Measurements from ENCODE around the gene CNNM3. TPM values are rescaled to one million over a fixed set of nuclear protein-coding genes. Genes with fewer than 3 reads are reported as not detected.

Gene CNNM3
- polyA plus RNA-seq, 6 donors from 2014 or later = 4.3 to 16.3 (median 6.1) TPM

DNA sequence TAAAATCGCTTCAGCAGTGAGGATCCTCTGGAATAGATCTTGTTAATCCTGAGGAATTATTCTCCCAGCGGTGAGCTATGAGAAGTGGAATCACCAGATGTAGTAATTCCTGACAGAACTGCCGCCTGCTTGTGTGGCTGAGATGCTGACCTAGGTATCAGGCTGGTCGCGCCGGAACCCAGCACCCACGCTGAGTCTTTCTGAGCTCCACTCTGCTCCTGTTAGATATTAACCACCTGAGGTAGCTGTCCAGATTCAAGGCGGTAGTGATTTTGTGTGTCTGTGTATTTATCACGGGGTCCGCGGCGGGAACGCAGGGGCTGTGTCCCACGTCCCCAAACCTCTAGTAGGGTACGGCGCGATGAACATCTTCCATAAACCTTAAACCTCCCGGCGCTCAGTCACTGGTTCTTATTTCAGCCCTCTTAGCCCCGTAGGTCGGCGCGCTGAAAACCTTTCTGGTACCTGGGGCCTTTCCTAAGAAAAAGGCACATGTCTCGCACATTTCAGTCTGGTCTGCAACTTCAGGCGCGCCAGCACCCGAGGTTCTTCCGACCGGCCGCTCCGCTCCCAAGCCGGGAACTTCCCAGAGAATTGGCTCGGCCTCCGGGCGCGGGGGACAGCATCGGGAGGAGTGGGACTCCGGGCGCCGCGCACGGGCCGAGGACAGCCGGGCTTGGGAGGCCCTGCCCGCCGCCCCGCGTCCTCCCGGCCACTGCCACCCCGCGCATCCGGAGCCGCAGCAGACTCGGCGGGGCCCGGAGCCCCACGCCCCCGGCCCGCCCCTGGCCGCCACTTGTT lies 542 bp upstream of the CNNM3 start:
- DNase-seq (no peak), ATAC-seq (ENCODE audit: low read depth in 2 of 2) (peak; percentile 2)
- no peaks in the 10 kb centered on the region for H3K9me3 Mint-ChIP-seq
- H3K4me1 Mint-ChIP-seq = peaks cover 37 to 50% (median 43%) of the 10 kb centered on the region in 3 donors
- peak overlapping the region; percentile 44 to 92 (median 58) for H3K27ac Mint-ChIP-seq
- no peaks in the 10 kb centered on the region for H3K27me3 Mint-ChIP-seq
- H3K36me3 Mint-ChIP-seq = peaks cover 0 to 7% of the 10 kb centered on the region in 2 donors
- peak overlapping the region; percentile 84 to 97 (median 92) for H3K4me3 Mint-ChIP-seq

GRCh38 chr2:96816836-96817702 lies 1.0 kb downstream of the CNNM3 start:
- Mint-ChIP-seq H3K36me3 (peaks cover 0 to 7% of the 10 kb centered on the region in 2 donors), H3K9me3 (no peaks in the 10 kb centered on the region), H3K27ac (peak overlapping the region in 1 of 6 donors; percentile 36), H3K4me3 (peak overlapping the region; percentile 79 to 91 (median 85)), H3K27me3 (no peaks in the 10 kb centered on the region), H3K4me1 (peaks cover 46 to 60% (median 54%) of the 10 kb centered on the region in 3 donors)
- ATAC-seq (ENCODE audit: low read depth in 2 of 2) (no peak), DNase-seq (no peak)

DNA sequence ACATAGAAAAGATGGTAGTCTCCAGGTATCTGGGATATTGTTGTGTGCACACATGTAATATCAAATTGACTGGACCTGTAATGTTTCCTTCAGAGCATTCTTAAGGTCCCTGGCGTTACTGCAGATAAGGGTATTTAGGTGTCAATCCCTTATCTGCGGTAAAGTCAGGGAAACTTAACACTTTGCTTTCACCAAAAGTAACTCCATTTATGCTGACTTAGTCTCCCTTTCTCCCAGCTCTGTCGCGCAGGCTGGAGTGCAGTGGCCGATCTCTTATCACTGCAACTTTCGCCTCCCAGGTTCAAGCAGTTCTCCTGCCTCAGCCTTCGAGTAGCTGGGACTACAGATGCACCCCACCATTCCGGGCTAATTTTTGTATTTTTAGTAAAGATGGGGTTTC lies 1.8 kb downstream of the CNNM3 start:
- no peak for ATAC-seq (ENCODE audit: low read depth in 2 of 2)

GRCh38 chr2:96819128-96819875 lies 3.2 kb downstream of the CNNM3 start:
- Mint-ChIP-seq H3K4me1 (peaks cover 46 to 57% (median 52%) of the 10 kb centered on the region in 3 donors), H3K36me3 (peaks cover 0 to 7% of the 10 kb centered on the region in 2 donors), H3K9me3 (no peaks in the 10 kb centered on the region), H3K27me3 (no peaks in the 10 kb centered on the region), H3K27ac (no peak overlapping the region), H3K4me3 (peak overlapping the region in 7 of 8 donors; percentile 9 to 89 (median 81))
- ATAC-seq (ENCODE audit: low read depth in 2 of 2) (no peak), DNase-seq (no peak)

More for the DNA sequence above, 1.8 kb downstream of the CNNM3 start:
- DNase-seq = no peak
- Mint-ChIP-seq H3K4me3 (peak overlapping the region; percentile 79 to 91 (median 85)), H3K27ac (peak overlapping the region in 3 of 6 donors; percentile 26 to 47 (median 34)), H3K36me3 (peaks cover 0 to 7% of the 10 kb centered on the region in 2 donors), H3K27me3 (no peaks in the 10 kb centered on the region), H3K9me3 (no peaks in the 10 kb centered on the region), H3K4me1 (peaks cover 46 to 58% (median 56%) of the 10 kb centered on the region in 3 donors)

- Mint-ChIP-seq H3K4me3 (peak overlapping the region in 5 of 8 donors; percentile 9 to 81 (median 55)), H3K4me1 (peaks cover 43 to 56% (median 52%) of the 10 kb centered on the region in 3 donors), H3K27ac (peak overlapping the region in 3 of 6 donors; percentile 32 to 63 (median 52)), H3K27me3 (no peaks in the 10 kb centered on the region), H3K36me3 (peaks cover 0 to 7% of the 10 kb centered on the region in 2 donors), H3K9me3 (no peaks in the 10 kb centered on the region)
- DNase-seq = no peak
- ATAC-seq (ENCODE audit: low read depth in 2 of 2) = no peak
Observed at GRCh38 chr2:96819876-96820511, 3.9 kb downstream of the CNNM3 start.

GRCh38 chr2:96821113-96821675 lies 5.1 kb downstream of the CNNM3 start:
- H3K27me3 Mint-ChIP-seq = no peaks in the 10 kb centered on the region

DNA sequence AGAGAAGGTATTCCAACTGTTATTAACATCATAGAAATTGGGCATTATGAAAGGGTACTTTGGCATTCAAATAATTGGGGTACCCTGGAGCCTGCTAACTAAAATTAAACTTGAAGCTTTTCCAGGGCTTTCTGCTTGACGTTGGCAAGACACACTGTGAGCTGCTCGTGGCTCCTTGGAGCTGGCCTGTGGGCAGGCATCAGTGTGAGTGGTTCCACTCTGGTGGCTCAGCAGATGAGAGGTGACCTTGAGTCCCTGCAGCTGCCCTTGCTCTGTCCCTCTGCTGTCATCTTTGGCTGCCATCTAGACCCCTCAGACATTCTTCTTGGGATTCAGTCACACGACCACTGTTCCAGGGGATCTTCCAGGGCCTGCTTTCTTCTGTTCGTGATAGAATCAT lies 6.7 kb downstream of the CNNM3 start:
- ATAC-seq (ENCODE audit: low read depth in 2 of 2) (no peak), DNase-seq (no peak)
- no peaks in the 10 kb centered on the region for H3K9me3 Mint-ChIP-seq
- no peak overlapping the region for H3K27ac Mint-ChIP-seq
- H3K4me3 Mint-ChIP-seq = no peak overlapping the region
- peaks cover 32 to 44% (median 41%) of the 10 kb centered on the region in 3 donors for H3K4me1 Mint-ChIP-seq
- peaks cover 0 to 7% of the 10 kb centered on the region in 2 donors for H3K36me3 Mint-ChIP-seq
- no peaks in the 10 kb centered on the region for H3K27me3 Mint-ChIP-seq

More at GRCh38 chr2:96821113-96821675, 5.1 kb downstream of the CNNM3 start:
- Mint-ChIP-seq H3K4me1 (peaks cover 38 to 51% (median 46%) of the 10 kb centered on the region in 3 donors), H3K36me3 (peaks cover 0 to 7% of the 10 kb centered on the region in 2 donors), H3K9me3 (no peaks in the 10 kb centered on the region), H3K4me3 (peak overlapping the region in 3 of 8 donors; percentile 22 to 54 (median 42)), H3K27ac (peak overlapping the region in 3 of 6 donors; percentile 3 to 29 (median 14))
- DNase-seq (no peak), ATAC-seq (ENCODE audit: low read depth in 2 of 2) (no peak)

DNA sequence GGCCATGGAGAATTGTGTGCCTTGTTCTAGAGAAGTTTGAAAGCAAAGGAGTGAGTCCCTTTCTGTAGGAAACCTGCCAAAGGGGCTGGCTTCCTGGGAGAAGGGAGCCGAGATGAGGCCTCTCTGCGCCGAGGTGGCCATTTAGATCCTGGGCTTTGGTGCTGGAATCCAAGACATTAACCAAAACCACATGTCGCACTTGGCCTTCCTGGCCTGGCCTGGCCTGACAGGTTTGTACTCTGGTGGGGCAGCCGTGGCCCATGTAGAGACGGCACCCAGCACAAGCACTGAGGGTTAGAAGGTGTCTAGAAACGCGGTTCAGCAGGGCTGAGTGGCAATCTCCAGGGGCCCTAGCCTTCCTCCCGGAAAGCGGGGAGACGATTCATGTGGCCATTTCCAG lies 7.1 kb downstream of the CNNM3 start:
- Mint-ChIP-seq H3K36me3 (peaks cover 0 to 10% of the 10 kb centered on the region in 2 donors), H3K9me3 (no peaks in the 10 kb centered on the region), H3K27ac (no peak overlapping the region), H3K4me3 (no peak overlapping the region), H3K27me3 (no peaks in the 10 kb centered on the region), H3K4me1 (peaks cover 28 to 40% (median 37%) of the 10 kb centered on the region in 3 donors)
- DNase-seq (no peak), ATAC-seq (ENCODE audit: low read depth in 2 of 2) (no peak)

- no peak overlapping the region for H3K27ac Mint-ChIP-seq
- no peaks in the 10 kb centered on the region for H3K27me3 Mint-ChIP-seq
- H3K9me3 Mint-ChIP-seq = no peaks in the 10 kb centered on the region
- peaks cover 21 to 29% (median 27%) of the 10 kb centered on the region in 3 donors for H3K4me1 Mint-ChIP-seq
- no peak for ATAC-seq (ENCODE audit: low read depth in 2 of 2)
- no peak for DNase-seq
- H3K36me3 Mint-ChIP-seq = peaks cover 0 to 19% of the 10 kb centered on the region in 2 donors
- no peak overlapping the region for H3K4me3 Mint-ChIP-seq
Observed at GRCh38 chr2:96824079-96824870, 8.2 kb downstream of the CNNM3 start.

DNA sequence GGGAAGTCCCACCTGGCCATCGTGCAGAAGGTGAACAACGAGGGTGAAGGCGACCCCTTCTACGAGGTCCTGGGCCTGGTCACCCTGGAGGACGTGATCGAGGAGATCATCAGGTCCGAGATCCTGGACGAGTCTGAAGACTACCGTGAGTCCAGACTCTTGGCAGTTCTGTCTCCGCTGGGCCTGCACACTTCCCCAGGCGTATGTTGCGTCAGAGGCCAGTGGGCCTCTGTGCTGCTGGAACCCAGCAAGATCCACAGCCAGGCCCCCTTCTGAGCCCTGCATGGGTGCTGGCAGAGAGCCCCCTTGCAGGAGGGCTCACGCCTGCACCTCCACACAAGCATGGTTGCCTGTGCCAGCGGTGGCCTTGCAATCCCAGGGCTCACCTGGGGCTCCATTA lies 9.0 kb downstream of the CNNM3 start:
- Mint-ChIP-seq H3K27me3 (no peaks in the 10 kb centered on the region), H3K27ac (no peak overlapping the region)

GRCh38 chr2:96826546-96827278 lies 10.6 kb downstream of the CNNM3 start:
- Mint-ChIP-seq H3K4me3 (no peak overlapping the region), H3K36me3 (peaks cover 8 to 21% of the 10 kb centered on the region in 2 donors), H3K27me3 (no peaks in the 10 kb centered on the region), H3K4me1 (peaks cover 4 to 7% (median 6%) of the 10 kb centered on the region in 3 donors), H3K27ac (no peak overlapping the region), H3K9me3 (no peaks in the 10 kb centered on the region)
- ATAC-seq (ENCODE audit: low read depth in 2 of 2) (no peak), DNase-seq (no peak)

More for the DNA sequence above, 9.0 kb downstream of the CNNM3 start:
- Mint-ChIP-seq H3K4me3 (no peak overlapping the region), H3K9me3 (no peaks in the 10 kb centered on the region), H3K4me1 (peaks cover 17 to 21% (median 20%) of the 10 kb centered on the region in 3 donors), H3K36me3 (peaks cover 7 to 24% of the 10 kb centered on the region in 2 donors)
- DNase-seq = no peak
- ATAC-seq (ENCODE audit: low read depth in 2 of 2) = no peak

Measured in naive B cell (primary cell).